HCT116 (cell line): ENCODE results near the gene TPPP3. TPM values are rescaled to one million over a fixed set of nuclear protein-coding genes. Genes with fewer than 3 reads are reported as not detected.

Experiments used
- ATAC-seq: fragments of 200-7000 bp; cut with Tn5 transposase; 2 replicates; pipeline ENCODE4 v1.9.1; 2020; ENCODE audit warnings: mild to moderate bottlenecking, moderate library complexity
- BruUV-seq: library from RNA; stranded (reverse); fragments of 400-500 nt; replicated peaks from 2 replicates; lab custom pipeline; 2021; lab: Mats Ljungman, UMichigan
- CTCF ChIA-PET: fragments of 300-600 bp; sonication (Branson Sonifier 250); formaldehyde crosslinking; loops from one replicate; lab custom pipeline; 2021; ENCODE audit warnings: antibody characterized with exemption; lab: Charles Lee
- POLR2A ChIA-PET: fragments of 300-600, 350-600 bp; sonication (Branson Sonifier 250); formaldehyde crosslinking; loops from one replicate; lab custom pipeline; 2021; ENCODE audit warnings: antibody characterized with exemption; lab: Charles Lee
- RAD21 ChIA-PET, 2 experiments: fragments of 300-600 bp; sonication (Branson Sonifier 250); formaldehyde crosslinking; loops; one replicate each; lab custom pipeline; 2023; ENCODE audit warnings: low total read pairs in 2 of 2; ENCODE audit not compliant: uncharacterized antibody in 2 of 2, unreplicated experiment in 2 of 2, low non-redundant PET in 1 of 2; lab: Charles Lee
- DNase-seq: peaks from one replicate; pipeline ENCODE4 v3.0.0-alpha.2; 2010; ENCODE audit warnings: low read depth, low spot score
- H2AFZ ChIP-seq: fragments of 200-600 bp; shearing (Covaris generic), sonication (generic); 2 replicates; pipeline ENCODE4 v1.6.1; 2017; ENCODE audit warnings: low read depth, mixed run types, mixed read lengths, antibody characterized with exemption, low read length; ENCODE audit not compliant: poor library complexity, severe bottlenecking
- H3K27ac ChIP-seq: 2 replicates; pipeline ENCODE4 v1.5.1; 2012; ENCODE audit warnings: low read depth, low read length
- H3K27me3 ChIP-seq: fragments of 200-600 bp; sonication (generic); 2 replicates; pipeline ENCODE4 v1.6.1; 2016; ENCODE audit warnings: mixed run types, low read length, mixed read lengths; ENCODE audit not compliant: insufficient read depth
- H3K36me3 ChIP-seq, 2 experiments: fragments of 200-500 bp in 1 of 2; fragments of 200-600 bp in 1 of 2; sonication (Bioruptor generic) in 1 of 2; sonication (generic) in 1 of 2; 2 replicates each; pipeline versions ENCODE4 v1.5.1 to v1.6.1; 2014 to 2016; ENCODE audit warnings: low read length in 2 of 2, inconsistent platforms in 1 of 2, mixed read lengths in 1 of 2, mixed run types in 1 of 2; ENCODE audit not compliant: insufficient read depth in 2 of 2, control insufficient read depth in 1 of 2
- H3K4me1 ChIP-seq, 2 experiments: fragments of 200-600 bp in 1 of 2; sonication (generic) in 1 of 2; 2 replicates each; pipeline versions ENCODE4 v1.5.1 to v1.6.1; 2012 to 2017; ENCODE audit warnings: low read length in 2 of 2, inconsistent platforms in 1 of 2, mild to moderate bottlenecking in 1 of 2, mixed read lengths in 1 of 2, mixed run types in 1 of 2, moderate library complexity in 1 of 2; ENCODE audit not compliant: insufficient read depth in 2 of 2, control insufficient read depth in 1 of 2
- H3K4me2 ChIP-seq: fragments of 200-600 bp; sonication (generic); 2 replicates; pipeline ENCODE4 v1.6.1; 2017; ENCODE audit warnings: mixed run types, low read length, mixed read lengths
- H3K4me3 ChIP-seq, 2 experiments: fragments of 200-600 bp in 1 of 2; sonication (generic) in 1 of 2; replicated peaks in 1 of 2; 2 replicates each; pipeline ENCODE4 v1.5.1; 2011 to 2016; ENCODE audit warnings: low read length in 2 of 2, control low read depth in 1 of 2, low read depth in 1 of 2, mild to moderate bottlenecking in 1 of 2, mixed read lengths in 1 of 2, mixed run types in 1 of 2
- H3K79me2 ChIP-seq: fragments of 200-600 bp; sonication (generic); 2 replicates; pipeline ENCODE4 v1.6.1; 2017; ENCODE audit warnings: mild to moderate bottlenecking, mixed run types, low read length, moderate library complexity, mixed read lengths; ENCODE audit not compliant: insufficient read depth
- H3K9ac ChIP-seq: fragments of 200-600 bp; sonication (generic); 2 replicates; pipeline ENCODE4 v1.6.1; 2016; ENCODE audit warnings: low read length, mixed read lengths
- H3K9me2 ChIP-seq: fragments of 200-600 bp; sonication (generic), shearing (Covaris generic); 2 replicates; pipeline ENCODE4 v1.6.1; 2017; ENCODE audit warnings: mixed run types, mild to moderate bottlenecking, moderate library complexity; ENCODE audit not compliant: insufficient read depth
- H3K9me3 ChIP-seq, 2 experiments: fragments of 200-500 bp in 1 of 2; fragments of 200-600 bp in 1 of 2; sonication (Bioruptor generic) in 1 of 2; sonication (generic) in 1 of 2; 2 replicates each; pipeline ENCODE4 v1.6.1; 2014 to 2017; ENCODE audit warnings: low read length in 2 of 2, mixed read lengths in 2 of 2, inconsistent platforms in 1 of 2, low read depth in 1 of 2, mild to moderate bottlenecking in 1 of 2, mixed run types in 1 of 2, moderate library complexity in 1 of 2; ENCODE audit not compliant: control insufficient read depth in 1 of 2, insufficient read depth in 1 of 2
- H4K20me1 ChIP-seq: fragments of 200-600 bp; sonication (generic), shearing (Covaris generic); 2 replicates; pipeline ENCODE4 v1.6.1; 2017; ENCODE audit warnings: mixed run types, mild to moderate bottlenecking, moderate library complexity; ENCODE audit not compliant: insufficient read depth
- ATF3 ChIP-seq: IDR thresholded peaks from 2 replicates; pipeline ENCODE4 v1.6.1; 2012
- JUND ChIP-seq: IDR thresholded peaks from 2 replicates; pipeline ENCODE4 v1.6.1; 2012
- POLR2AphosphoS5 ChIP-seq: IDR thresholded peaks from 2 replicates; pipeline ENCODE4 v1.6.1; 2011; ENCODE audit warnings: mild to moderate bottlenecking, low read depth, low read length, moderate library complexity
- REST ChIP-seq: IDR thresholded peaks from 2 replicates; pipeline ENCODE4 v1.6.1; 2012; ENCODE audit warnings: low read depth
- ZFX ChIP-seq: fragments of 450-650 bp; IDR thresholded peaks from 2 replicates; pipeline ENCODE4 v1.6.1; 2017
- intact Hi-C: fragments of 100-400 bp; cut with micrococcal nuclease; formaldehyde crosslinking; loops from 2 replicates; pipeline ENCODE4 v1.10.0; 2022
- total RNA-seq: library from RNA; stranded (reverse); gene quantifications from one replicate; pipeline ENCODE4 v1.2.1, GENCODE V29; 2021; ENCODE audit not compliant: unreplicated experiment

The TPPP3 gene
- total RNA-seq, 1 experiment from 2014 or later, result 1.2 TPM

GRCh38 chr16:67438824-67439393, 45.6 kb upstream of the TPPP3 start:
- Histone ChIP-seq H3K4me2 (no peak overlapping the region), H3K27ac (no peak overlapping the region), H4K20me1 (no peaks in the 10 kb centered on the region), H3K79me2 (no peaks in the 10 kb centered on the region), H3K9me2 (no peaks in the 10 kb centered on the region), H2AFZ (no peak overlapping the region), H3K4me1 (no peaks in the 10 kb centered on the region), H3K4me3 (no peak overlapping the region), H3K9ac (no peak overlapping the region), H3K27me3 (no peaks in the 10 kb centered on the region), H3K36me3 (peaks cover 0 to 7% of the 10 kb centered on the region in 2 experiments; a peak in 1 of 4 replicates), H3K9me3 (no peaks in the 10 kb centered on the region)
- ATAC-seq (no peak), DNase-seq (no peak)
- no TSS peak for BruUV-seq
- ChIA-PET RAD21 (no interaction called here), POLR2A (no interaction called here), CTCF (interaction anchor here (0.6 kb wide), 1 partner anchor 11 kb away, joined by 3 read pairs; no protein-coding TSS in a partner anchor)
- TF ChIP-seq REST, result no peak
- no peak for TF ChIP-seq POLR2AphosphoS5
- TF ChIP-seq ZFX, result no peak
- no peak for TF ChIP-seq JUND
- no peak for TF ChIP-seq ATF3
- intact Hi-C loops, result no loop called here
